HPDE6-E6E7 (cell line): ENCODE results near the gene MGA.

Experiments used
- DNase-seq: peaks from one replicate; pipeline ENCODE4 v3.0.0; 2011; ENCODE audit warnings: missing footprints; ENCODE audit errors: extremely low spot score

MGA gene

DNA sequence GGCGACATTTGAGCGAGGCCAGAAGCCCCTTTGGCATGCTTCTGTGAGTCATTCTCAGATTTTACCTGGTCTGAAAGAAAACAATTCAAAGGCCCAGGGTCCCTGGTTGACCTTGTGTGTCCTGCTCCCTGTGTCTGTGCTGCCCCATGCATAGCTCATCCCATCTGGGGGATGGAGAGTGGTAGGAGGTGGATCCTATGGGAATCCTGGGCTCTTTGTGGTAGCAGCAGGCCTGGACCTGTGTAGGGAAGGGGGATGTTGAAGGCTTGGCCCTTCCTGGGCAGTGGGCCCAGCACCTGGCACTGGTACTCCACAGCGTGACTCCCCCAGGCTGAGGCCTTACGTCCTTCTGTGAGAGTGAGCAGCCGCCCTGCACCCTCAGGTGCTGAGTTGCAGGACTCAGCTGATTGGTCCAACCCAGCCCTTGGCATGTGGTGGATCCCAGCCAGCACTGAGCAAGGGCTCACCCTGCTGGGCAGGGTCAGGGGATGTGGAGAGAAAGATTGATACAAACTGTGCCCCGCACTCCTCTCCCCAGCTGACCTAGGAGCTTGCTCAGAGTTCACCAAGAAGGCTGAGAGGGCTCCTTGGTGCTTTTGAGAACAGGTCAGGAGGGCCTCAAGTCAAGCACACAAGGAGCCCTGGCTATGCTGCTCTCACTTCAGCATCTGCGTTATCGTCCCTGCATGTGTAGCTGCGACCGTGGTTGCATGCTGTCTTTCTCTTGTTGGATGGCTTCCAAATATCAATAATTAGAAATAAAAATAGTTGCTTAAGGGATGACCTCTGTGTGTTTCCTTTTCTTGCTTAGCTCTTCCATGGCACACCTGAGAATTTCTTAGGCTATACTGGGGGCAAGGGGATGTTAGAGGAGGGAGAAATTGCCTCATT, 146.3 kb downstream of the MGA start:
- DNase-seq: peak; percentile 93

GRCh38 chr15:41809121-41809520, 148.9 kb downstream of the MGA start:
- DNase-seq: no peak

- DNase-seq: no peak
Measured at GRCh38 chr15:41809526-41810220, 149.5 kb downstream of the MGA start.

- DNase-seq: no peak
Measured at GRCh38 chr15:41810651-41811431, 150.6 kb downstream of the MGA start.

DNA sequence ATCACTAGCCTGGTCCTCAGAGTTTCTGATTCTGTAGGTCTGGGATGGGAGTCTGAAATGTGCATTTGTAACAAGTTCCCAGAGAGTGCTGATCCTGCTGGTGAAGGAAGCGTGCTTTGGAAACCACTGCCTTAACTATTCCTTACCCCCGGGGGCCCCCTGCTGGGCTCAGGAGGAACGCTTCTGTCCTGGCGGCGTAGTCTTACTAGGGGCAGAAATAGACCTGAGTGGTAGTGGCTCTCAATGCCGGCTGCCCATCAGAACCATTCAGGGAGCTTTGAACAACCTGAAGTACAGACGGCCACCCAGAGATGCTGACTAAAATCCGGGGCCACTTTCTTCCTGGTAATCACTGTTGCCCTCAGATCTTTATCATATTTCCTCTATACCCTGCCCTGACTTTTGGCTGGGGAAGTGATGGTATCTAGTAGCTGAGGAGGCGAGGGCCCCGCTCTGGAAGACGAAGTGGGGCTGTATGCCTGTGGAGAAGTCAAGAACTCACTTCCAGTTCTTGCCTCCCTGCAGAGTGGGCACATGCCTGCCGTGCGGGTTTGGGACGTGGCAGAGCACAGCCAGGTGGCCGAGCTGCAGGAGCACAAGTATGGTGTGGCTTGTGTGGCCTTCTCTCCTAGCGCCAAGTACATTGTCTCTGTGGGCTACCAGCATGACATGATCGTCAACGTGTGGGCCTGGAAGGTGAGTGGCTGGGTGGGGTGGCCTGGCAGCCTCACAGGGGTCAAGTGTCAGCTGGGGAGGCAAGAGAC, 151.4 kb downstream of the MGA start:
- DNase-seq: peak; percentile 63

DNA sequence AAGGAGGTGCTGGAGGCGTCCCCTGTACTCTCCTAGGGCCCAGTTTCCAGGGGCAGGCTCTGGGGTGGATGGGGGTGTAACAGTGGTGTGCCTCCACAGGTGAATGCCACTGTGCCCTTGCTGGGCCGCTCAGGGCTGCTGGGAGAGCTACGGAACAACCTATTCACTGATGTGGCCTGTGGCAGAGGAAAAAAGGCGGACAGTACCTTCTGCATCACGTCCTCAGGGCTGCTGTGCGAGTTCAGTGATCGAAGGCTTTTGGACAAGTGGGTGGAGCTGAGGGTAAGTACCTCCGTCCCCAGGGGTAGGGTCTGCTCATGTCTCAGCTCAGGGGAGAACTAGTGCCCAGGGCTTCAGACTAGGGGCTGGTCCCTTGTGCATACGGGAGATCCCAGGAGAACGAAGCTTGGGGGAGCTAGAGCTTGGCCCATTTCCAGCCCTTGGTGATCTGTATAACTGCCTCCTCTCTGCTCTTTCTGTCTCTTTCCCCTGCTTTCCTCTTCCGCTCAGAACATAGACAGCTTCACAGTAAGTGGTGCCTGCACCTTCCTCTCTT, 152.7 kb downstream of the MGA start:
- DNase-seq: no peak

DNA sequence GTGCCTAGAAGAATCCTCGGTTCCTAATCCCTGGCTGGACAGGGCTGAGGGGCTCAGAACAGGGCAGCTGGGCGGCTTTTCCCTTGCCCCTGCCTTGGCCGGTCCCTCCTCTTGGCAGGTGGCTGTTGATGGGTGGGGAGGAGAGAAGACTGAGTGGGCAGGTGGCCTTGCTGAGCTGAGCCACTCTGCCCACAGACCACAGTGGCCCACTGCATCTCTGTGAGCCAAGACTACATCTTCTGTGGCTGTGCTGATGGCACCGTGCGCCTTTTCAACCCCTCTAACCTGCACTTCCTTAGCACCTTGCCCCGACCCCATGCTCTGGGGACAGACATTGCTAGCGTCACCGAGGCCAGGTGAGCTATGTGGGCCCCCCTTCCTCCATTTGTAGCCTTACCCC, 153.2 kb downstream of the MGA start:
- no peak for DNase-seq

DNA sequence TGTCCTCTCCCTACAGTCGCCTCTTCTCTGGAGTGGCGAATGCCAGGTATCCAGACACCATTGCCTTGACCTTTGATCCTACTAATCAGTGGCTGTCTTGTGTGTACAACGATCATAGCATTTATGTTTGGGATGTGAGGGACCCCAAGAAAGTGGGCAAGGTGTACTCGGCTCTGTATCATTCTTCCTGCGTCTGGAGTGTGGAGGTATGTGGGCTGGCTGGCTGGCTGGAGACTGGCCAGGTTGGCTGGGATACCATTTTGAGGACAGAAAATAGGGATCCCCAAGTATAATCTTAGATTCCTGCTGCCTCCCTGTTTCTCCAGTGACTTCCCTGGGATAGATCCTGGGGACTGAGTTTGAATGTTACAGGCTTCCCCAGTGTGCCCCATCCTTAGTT, 154.3 kb downstream of the MGA start:
- no peak for DNase-seq

DNA sequence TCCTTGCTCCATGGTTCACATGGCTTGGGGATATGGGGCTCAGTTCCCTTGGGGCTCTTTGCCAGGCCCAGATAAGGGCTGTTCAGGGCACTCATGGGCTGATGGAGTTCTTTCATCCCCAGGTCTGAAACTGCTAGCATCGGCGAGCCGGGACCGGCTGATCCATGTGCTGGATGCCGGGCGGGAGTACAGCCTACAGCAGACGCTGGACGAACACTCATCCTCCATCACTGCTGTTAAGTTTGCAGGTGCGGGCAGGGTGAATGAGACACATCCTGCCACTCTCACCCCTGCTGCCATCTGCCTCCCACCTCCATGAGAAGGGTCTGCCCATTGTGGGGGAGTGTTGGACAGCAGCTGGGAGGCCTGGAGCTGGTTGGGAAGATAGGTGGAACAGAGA, 156.6 kb downstream of the MGA start:
- no peak for DNase-seq

GRCh38 chr15:41817327-41817726, 157.1 kb downstream of the MGA start:
- no peak for DNase-seq

DNA sequence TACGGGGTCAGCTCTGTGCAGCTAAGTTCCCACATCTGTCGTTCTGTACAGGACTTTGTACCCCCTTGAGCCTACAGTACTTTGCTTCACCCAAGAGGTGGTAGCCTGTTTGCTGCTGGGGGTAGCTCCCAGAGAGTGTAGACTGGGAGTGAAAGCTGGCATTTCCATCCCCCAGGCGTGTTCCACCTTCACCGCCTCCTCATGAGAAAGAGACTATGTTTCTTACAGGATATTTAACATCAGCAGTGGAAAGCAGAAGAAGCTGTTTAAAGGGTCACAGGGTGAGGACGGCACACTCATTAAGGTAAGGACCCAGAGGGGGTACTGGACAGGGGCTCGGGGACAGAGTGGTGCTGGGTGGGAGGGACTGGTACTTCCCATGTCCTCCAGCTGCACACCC, 157.6 kb downstream of the MGA start:
- DNase-seq: no peak

DNA sequence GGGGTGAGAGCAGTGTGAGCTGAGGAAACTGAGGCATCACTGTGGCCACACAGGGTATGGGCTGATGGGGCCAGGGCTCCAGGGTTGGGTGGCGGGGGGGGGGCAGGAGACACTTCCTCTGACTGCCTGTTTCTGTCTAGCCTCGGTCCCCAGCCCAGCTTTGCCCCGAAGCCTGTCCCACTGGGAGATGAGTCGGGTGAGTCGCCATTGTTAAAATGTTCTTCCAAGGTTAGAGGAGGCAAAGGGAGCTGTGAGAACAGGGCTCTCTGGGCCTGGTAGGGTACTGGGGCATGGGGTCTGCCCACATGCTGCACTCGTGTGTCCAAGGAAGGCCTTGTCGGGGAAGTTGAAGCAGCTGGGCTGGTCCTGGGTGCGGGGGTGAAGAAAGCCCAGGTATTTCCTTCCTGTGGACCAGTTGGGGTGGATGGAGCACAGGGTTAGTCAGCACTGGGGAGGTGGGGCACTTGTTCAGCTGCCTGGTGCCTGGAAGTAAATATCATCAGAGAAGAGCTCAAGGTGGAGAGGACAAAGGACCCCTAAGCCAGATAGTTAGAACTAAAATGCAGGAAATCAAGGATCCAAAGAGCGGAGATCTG, 159.3 kb downstream of the MGA start:
- DNase-seq: no peak

DNA sequence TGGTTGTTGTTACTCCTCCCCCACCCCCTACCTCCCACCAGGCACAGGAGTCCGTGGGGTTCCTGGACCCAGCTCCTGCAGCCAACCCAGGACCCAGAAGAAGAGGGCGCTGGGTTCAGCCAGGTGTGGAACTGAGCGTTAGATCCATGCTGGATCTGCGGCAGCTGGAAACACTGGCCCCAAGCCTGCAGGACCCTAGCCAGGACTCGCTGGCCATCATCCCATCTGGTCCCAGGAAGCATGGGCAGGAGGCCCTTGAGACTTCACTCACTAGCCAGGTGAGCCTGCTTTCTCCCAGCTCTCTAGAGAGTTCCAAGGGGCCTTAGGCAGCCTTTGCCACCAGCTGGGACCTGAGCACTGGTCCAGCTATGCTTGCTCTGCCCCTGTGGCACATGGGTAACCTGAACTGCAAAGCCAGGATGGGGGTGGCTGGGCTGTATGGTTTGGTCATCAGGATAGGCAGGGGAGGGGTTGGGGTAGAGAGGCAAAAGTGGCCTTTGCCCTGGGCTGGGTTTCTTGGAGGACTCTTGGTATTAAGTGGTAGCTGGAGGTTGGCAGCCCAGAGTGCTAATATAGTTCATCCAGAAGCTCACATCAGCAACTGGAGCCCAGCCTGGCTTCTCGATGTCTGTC, 160.7 kb downstream of the MGA start:
- DNase-seq: no peak

DNA sequence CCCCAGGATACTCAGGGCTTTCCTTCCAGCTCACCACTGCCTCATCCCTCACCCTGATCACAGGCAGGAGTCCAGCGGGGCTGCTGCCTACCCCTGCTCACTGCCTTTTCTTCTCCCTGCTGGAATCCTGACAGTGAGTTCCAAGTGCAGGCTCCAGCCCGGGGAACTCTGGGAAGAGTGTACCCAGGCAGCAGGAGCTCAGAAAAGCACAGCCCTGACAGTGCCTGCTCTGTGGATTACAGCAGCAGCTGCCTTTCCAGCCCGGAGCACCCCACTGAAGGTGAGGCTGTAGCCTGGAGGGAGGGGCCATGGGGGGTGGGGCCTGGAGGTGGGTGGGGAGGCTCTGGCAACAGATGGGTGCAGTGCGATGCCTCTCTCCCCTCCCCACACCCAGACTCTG, 161.6 kb downstream of the MGA start:
- no peak for DNase-seq

GRCh38 chr15:41822471-41822870, 162.3 kb downstream of the MGA start:
- no peak for DNase-seq
